ENCODE data around the gene PCDHGA8.

PCDHGA8 gene

DNA sequence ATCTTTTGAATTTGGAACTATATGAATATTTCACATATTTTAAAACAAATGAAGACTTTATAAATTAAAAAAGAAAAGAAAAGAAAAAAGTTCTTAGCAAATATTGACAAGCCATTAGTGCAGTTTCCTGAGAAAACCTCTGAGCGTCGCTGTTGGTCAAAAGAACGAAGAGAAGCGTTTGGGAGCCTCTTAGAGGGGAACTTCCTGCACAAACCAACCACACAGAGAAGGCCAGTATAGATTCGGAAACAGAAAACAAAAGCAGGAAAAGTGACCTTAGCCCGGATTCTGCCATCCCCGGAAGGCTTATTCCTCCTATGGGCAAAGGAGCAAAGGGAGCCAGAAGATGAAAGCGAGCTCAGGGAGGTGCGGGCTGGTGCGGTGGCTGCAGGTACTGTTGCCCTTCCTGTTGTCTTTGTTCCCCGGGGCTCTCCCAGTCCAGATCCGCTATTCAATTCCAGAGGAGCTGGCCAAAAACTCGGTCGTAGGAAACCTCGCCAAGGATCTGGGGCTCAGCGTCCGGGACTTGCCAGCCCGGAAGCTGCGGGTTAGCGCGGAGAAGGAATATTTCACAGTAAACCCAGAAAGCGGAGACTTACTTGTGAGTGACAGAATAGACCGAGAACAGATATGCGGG, 32.5 kb upstream of the PCDHGA8 start, which contains the start of gene PCDHGB2:
TSS of gene PCDHGB2 (plus strand) at position 205 of the 637 bp plus-strand sequence. CDS start at position 347, 142 bp downstream.
- TF ChIP-seq, protein P1, sequence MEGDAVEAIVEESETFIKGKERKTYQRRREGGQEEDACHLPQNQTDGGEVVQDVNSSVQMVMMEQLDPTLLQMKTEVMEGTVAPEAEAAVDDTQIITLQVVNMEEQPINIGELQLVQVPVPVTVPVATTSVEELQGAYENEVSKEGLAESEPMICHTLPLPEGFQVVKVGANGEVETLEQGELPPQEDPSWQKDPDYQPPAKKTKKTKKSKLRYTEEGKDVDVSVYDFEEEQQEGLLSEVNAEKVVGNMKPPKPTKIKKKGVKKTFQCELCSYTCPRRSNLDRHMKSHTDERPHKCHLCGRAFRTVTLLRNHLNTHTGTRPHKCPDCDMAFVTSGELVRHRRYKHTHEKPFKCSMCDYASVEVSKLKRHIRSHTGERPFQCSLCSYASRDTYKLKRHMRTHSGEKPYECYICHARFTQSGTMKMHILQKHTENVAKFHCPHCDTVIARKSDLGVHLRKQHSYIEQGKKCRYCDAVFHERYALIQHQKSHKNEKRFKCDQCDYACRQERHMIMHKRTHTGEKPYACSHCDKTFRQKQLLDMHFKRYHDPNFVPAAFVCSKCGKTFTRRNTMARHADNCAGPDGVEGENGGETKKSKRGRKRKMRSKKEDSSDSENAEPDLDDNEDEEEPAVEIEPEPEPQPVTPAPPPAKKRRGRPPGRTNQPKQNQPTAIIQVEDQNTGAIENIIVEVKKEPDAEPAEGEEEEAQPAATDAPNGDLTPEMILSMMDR (IDR thresholded peaks at IDR 0.05; ENCODE audit: low read depth, low read length) = peak; percentile 38
- H3K4me3 ChIP-seq (ENCODE audit: low read depth, low read length) = peak within 1 kb of the TSS; percentile 32
- peak; percentile 33 for DNase-seq (ENCODE audit: low read depth, low spot score)
- in situ Hi-C loops (cut with HindIII; ENCODE audit: low sequenced_read_pairs) = no loop called here

DNA sequence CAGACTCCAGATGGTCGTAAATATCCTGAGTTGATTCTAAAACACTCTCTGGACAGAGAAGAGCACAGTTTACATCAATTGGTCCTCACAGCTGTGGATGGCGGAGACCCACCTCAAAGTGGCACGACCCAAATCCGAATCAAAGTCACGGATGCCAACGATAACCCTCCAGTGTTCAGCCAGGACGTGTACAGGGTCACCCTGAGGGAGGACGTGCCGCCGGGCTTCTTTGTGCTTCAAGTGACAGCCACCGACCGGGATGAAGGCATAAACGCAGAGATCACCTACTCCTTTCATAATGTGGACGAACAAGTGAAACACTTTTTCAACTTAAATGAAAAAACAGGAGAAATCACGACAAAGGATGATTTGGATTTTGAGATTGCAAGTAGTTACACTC, 31.7 kb upstream of the PCDHGA8 start:
- no peak overlapping the region for H3K4me3 ChIP-seq (ENCODE audit: low read depth, low read length)
- no peak for DNase-seq (ENCODE audit: low read depth, low spot score)
- TF ChIP-seq, protein P1 (IDR thresholded peaks at IDR 0.05; ENCODE audit: low read depth, low read length) = no peak
- in situ Hi-C loops (cut with HindIII; ENCODE audit: low sequenced_read_pairs) = no loop called here

DNA sequence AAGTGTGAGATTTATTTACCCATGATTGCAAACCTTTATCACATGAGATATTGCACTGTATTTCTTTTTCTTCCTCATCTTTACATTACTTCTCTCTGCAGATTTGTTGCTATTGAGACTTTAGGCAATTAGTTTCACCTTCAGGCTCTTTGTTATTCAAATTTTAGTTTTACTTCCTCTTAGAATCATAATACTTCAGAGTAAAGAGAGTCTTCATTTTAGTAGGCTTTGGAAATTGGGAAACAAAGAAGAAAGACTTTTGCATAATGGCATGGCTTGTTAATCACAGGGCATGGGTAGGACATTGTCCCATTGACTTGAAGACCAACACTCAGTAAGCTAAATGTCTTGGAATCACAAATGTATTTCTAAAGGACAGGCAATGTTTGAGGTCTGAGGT, 29.7 kb upstream of the PCDHGA8 start:
- in situ Hi-C loops (cut with HindIII; ENCODE audit: low sequenced_read_pairs) = no loop called here
- TF ChIP-seq, protein P1 (IDR thresholded peaks at IDR 0.05; ENCODE audit: low read depth, low read length) = no peak
- no peak overlapping the region for H3K4me3 ChIP-seq (ENCODE audit: low read depth, low read length)
- DNase-seq (ENCODE audit: low read depth, low spot score) = no peak

DNA sequence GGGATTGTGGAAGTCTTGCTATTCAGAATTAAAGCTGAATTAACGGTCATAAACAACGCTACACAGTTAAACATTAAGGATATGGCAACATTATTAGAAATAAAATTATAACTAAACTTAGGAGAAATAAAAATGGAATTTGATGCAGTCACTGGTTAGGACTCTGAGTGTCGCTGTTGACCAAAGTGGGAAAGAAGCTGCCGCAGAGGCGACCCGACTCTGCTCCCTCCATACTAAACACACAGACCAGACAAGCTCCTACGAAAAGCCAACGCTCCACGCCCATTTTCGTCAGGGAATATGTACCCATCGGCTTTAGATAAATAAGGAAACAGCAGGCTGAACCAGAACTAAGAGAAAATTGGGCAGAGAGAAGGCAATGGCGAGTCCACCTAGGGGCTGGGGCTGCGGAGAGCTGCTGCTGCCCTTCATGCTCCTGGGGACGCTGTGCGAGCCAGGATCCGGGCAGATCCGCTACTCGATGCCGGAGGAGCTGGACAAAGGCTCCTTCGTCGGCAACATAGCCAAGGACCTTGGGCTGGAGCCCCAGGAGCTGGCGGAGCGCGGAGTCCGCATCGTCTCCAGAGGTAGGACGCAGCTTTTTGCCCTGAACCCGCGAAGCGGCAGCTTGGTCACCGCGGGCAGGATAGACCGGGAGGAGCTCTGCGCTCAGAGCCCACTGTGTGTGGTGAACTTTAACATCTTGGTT, 28.3 kb upstream of the PCDHGA8 start, which contains the start of gene PCDHGA5:
TSS of gene PCDHGA5 (plus strand) at position 211 of the 709 bp plus-strand sequence. CDS start at position 380, 169 bp downstream.
- no peak for DNase-seq (ENCODE audit: low read depth, low spot score)
- in situ Hi-C loops (cut with HindIII; ENCODE audit: low sequenced_read_pairs) = no loop called here
- TF ChIP-seq, protein P1 (IDR thresholded peaks at IDR 0.05; ENCODE audit: low read depth, low read length) = no peak
- H3K4me3 ChIP-seq (ENCODE audit: low read depth, low read length) = peak within 1 kb of the TSS; percentile 7

DNA sequence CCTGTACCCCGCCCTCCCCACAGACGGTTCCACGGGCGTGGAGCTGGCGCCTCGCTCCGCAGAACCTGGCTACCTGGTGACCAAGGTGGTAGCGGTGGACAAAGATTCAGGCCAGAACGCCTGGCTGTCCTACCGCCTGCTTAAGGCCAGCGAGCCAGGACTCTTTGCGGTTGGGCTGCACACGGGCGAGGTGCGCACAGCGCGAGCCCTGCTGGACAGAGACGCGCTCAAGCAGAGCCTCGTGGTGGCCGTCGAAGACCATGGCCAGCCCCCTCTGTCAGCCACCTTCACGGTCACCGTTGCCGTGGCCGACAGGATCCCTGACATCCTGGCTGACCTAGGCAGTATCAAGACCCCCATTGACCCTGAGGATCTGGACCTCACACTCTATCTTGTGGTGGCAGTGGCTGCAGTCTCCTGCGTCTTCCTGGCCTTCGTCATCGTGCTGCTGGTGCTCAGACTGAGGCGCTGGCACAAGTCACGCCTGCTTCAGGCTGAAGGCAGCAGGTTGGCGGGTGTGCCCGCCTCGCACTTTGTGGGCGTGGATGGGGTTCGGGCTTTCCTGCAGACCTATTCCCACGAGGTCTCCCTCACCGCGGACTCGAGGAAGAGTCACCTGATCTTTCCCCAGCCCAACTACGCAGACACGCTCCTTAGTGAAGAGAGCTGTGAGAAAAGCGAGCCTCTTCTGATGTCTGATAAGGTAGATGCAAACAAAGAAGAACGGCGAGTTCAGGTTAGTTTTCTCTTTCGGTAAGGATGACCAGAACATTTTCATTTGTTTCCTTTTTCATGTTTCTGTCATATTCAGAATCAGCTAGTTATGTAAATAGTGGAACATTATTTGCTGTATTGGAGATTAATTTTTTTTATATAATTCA, 26.2 kb upstream of the PCDHGA8 start:
- in situ Hi-C loops (cut with HindIII; ENCODE audit: low sequenced_read_pairs) = no loop called here
- no peak overlapping the region for H3K4me3 ChIP-seq (ENCODE audit: low read depth, low read length)
- TF ChIP-seq, protein P1 (IDR thresholded peaks at IDR 0.05; ENCODE audit: low read depth, low read length) = no peak
- DNase-seq (ENCODE audit: low read depth, low spot score) = no peak

All from astrocyte of the spinal cord (primary cell).